HepG2 (cell line): ENCODE measurements around the gene ADCY7. TPM values are rescaled to one million over a fixed set of nuclear protein-coding genes. Genes with fewer than 3 reads are reported as not detected.
A peak's percentile ranks its signal among the peaks of the same experiment; 100 is the strongest.

ENCODE experiments used
- AKAP8 ChIP-seq: sonication (generic); formaldehyde crosslinking; IDR thresholded peaks from 2 replicates; pipeline ENCODE4 v1.5.1; 2020; ENCODE audit warnings: mild to moderate bottlenecking, missing genetic modification reagents
- FOXO1 ChIP-seq: sonication (generic); formaldehyde crosslinking; IDR thresholded peaks from 2 replicates; pipeline ENCODE4 v1.4.0; 2020; ENCODE audit warnings: missing genetic modification reagents
- GATAD2A ChIP-seq: IDR thresholded peaks from 2 replicates; pipeline ENCODE4 v1.6.1; 2016
- HMGXB3 ChIP-seq: sonication (generic); formaldehyde crosslinking; IDR thresholded peaks from 2 replicates; pipeline ENCODE4 v1.4.0; 2020; ENCODE audit warnings: missing genetic modification reagents, borderline replicate concordance
- MATR3 ChIP-seq: sonication (generic); formaldehyde crosslinking; IDR thresholded peaks from 2 replicates; pipeline ENCODE4 v1.4.0; 2020; ENCODE audit warnings: missing genetic modification reagents
- MAX ChIP-seq: IDR thresholded peaks from 2 replicates; pipeline ENCODE4 v1.6.1; 2012; ENCODE audit warnings: inconsistent platforms
- NFYC ChIP-seq: IDR thresholded peaks from 2 replicates; pipeline ENCODE4 v1.6.1; 2016; ENCODE audit warnings: missing genetic modification reagents, missing compliant biosample characterization
- SKI ChIP-seq: fragments of 450-650 bp; IDR thresholded peaks from one replicate; pipeline ENCODE4 v1.6.1; 2018; ENCODE audit warnings: mild to moderate bottlenecking; ENCODE audit not compliant: partially characterized antibody
- SOX6 ChIP-seq, 2 experiments: fragments of 450-650 bp in 1 of 2; sonication (generic) in 1 of 2; formaldehyde crosslinking in 1 of 2; IDR thresholded peaks; 2 replicates each; pipeline versions ENCODE4 v1.4.0 to v1.6.1; 2017 to 2020; ENCODE audit warnings: antibody characterized with exemption in 1 of 2, mild to moderate bottlenecking in 1 of 2, missing genetic modification reagents in 1 of 2
- TFDP2 ChIP-seq: sonication (generic); formaldehyde crosslinking; IDR thresholded peaks from 2 replicates; pipeline ENCODE4 v1.4.0; 2020; ENCODE audit warnings: missing genetic modification reagents
- ZNF275 ChIP-seq: sonication (generic); formaldehyde crosslinking; IDR thresholded peaks from 2 replicates; pipeline ENCODE4 v1.8.0; 2022; ENCODE audit warnings: missing genetic modification reagents, mild to moderate bottlenecking, inconsistent platforms, borderline replicate concordance
- ZNF557 ChIP-seq: sonication (generic); formaldehyde crosslinking; IDR thresholded peaks from 2 replicates; pipeline ENCODE4 v1.4.0; 2020; ENCODE audit warnings: missing genetic modification reagents
- ZNF563 ChIP-seq: sonication (generic); formaldehyde crosslinking; IDR thresholded peaks from 2 replicates; pipeline ENCODE4 v1.8.0; 2022; ENCODE audit warnings: mild to moderate bottlenecking, moderate library complexity, missing genetic modification reagents
- ZNF605 ChIP-seq: sonication (generic); formaldehyde crosslinking; IDR thresholded peaks from 2 replicates; pipeline ENCODE4 v1.8.0; 2022; ENCODE audit warnings: mild to moderate bottlenecking, missing genetic modification reagents
- ZNF687 ChIP-seq: sonication (generic); formaldehyde crosslinking; IDR thresholded peaks from 2 replicates; pipeline ENCODE4 v1.5.1; 2020; ENCODE audit warnings: mild to moderate bottlenecking, missing genetic modification reagents, moderate library complexity
- polyA plus RNA-seq, 8 experiments: library from polyadenylated mRNA; depleted of rRNA in 3 of 8; stranded (reverse) in 7 of 8; unstranded in 1 of 8; fragments of >200 nt; fragmentation: Illumina TruSeq in 4 of 8; extraction: Trizol in 4 of 8; gene quantifications; 2 replicates each; pipeline versions ENCODE4 v1.2.1 to v1.2.3, GENCODE V29; 2011 to 2016; ENCODE audit warnings: low read depth in 4 of 8, missing spikeins in 1 of 8, mixed read lengths in 1 of 8; ENCODE audit not compliant: insufficient read depth in 1 of 8
- total RNA-seq, 5 experiments: library from RNA; depleted of rRNA; stranded (reverse); fragments of >200 nt; fragmentation: Illumina TruSeq; extraction: Trizol; gene quantifications; 2 replicates each; pipeline ENCODE4 v1.2.3, GENCODE V29; 2016; ENCODE audit warnings: low read depth in 1 of 5

The ADCY7 gene
- total and polyA plus RNA-seq, 2 of the 13 experiments (the other 11 are each of a cell fraction or from before 2014, with no cell fraction given): 2.2 to 4.3 TPM

GRCh38 chr16:50303041-50303604, 36.8 kb downstream of the ADCY7 start (continued):
- TF ChIP-seq HMGXB3 (no peak; the same call in 1 of the 2 replicates), SOX6 (IDR thresholded peaks at IDR 0.05) (no peak), SOX6 (CRISPR knock-in tag; IDR thresholded peaks at IDR 0.05) (no peak), MAX (peak; percentile 34; the same call in 1 of the 2 replicates), GATAD2A (CRISPR knock-in tag) (0 out of 2 replicates have a peak, but pooled peaks have one; percentile 22), ZNF605 (CRISPR knock-in tag) (0 out of 2 replicates have a peak, but pooled peaks have one; percentile 11), FOXO1 (0 out of 2 replicates have a peak, but pooled peaks have one; percentile 21), ZNF687 (CRISPR knock-in tag) (peak; percentile 33; the same call in 1 of the 2 replicates), TFDP2 (CRISPR knock-in tag) (no peak), ZNF563 (0 out of 2 replicates have a peak, but pooled peaks have one; percentile 4), ZNF557 (CRISPR knock-in tag) (no peak), SKI (peak; percentile 32), AKAP8 (no peak), NFYC (CRISPR knock-in tag) (0 out of 2 replicates have a peak, but pooled peaks have one; percentile 22), MATR3 (no peak), ZNF275 (no peak)
